WTC11 (cell line): ENCODE data around the gene BNC2. TPM values are rescaled to one million over a fixed set of nuclear protein-coding genes. Genes with fewer than 3 reads are reported as not detected.

Source experiments
- ATAC-seq: fragments of 200-7000 bp; cut with Tn5 transposase; 2 replicates; pipeline ENCODE4 v1.10.0; 2021; ENCODE audit warnings: mild to moderate bottlenecking, moderate library complexity
- CTCF ChIA-PET: fragments of 300-600 bp; sonication (Branson Sonifier 250); formaldehyde crosslinking; loops from one replicate; lab custom pipeline; 2021; ENCODE audit warnings: antibody characterized with exemption; lab: Charles Lee
- POLR2A ChIA-PET: fragments of 350-600 bp; sonication (Branson Sonifier 250); formaldehyde crosslinking; loops from one replicate; lab custom pipeline; 2021; ENCODE audit warnings: antibody characterized with exemption; lab: Charles Lee
- DNase-seq: peaks from one replicate; pipeline ENCODE4 v3.0.0; 2021; ENCODE audit warnings: low spot score
- H3K27ac Mint-ChIP-seq: 2 replicates; pipeline ENCODE4 v1.8.0; 2021; ENCODE audit warnings: mixed read lengths
- H3K27me3 Mint-ChIP-seq: 2 replicates; pipeline ENCODE4 v1.8.0; 2021; ENCODE audit warnings: low read depth, mild to moderate bottlenecking, moderate library complexity, mixed read lengths
- H3K36me3 Mint-ChIP-seq: 2 replicates; pipeline ENCODE4 v1.8.0; 2021; ENCODE audit warnings: mixed read lengths
- H3K4me1 Mint-ChIP-seq: 2 replicates; pipeline ENCODE4 v1.8.0; 2022; ENCODE audit warnings: mixed read lengths
- H3K4me3 Mint-ChIP-seq: 2 replicates; pipeline ENCODE4 v1.8.0; 2021; ENCODE audit warnings: mild to moderate bottlenecking, moderate library complexity, mixed read lengths
- H3K9me3 Mint-ChIP-seq: 2 replicates; pipeline ENCODE4 v1.8.0; 2021; ENCODE audit warnings: mixed read lengths
- CREM ChIP-seq: sonication (generic); formaldehyde crosslinking; IDR thresholded peaks from 2 replicates; pipeline ENCODE4 v1.8.1; 2022; ENCODE audit warnings: mild to moderate bottlenecking, missing genetic modification reagents, moderate library complexity
- FOXK1 ChIP-seq: sonication (generic); formaldehyde crosslinking; IDR thresholded peaks from 2 replicates; pipeline ENCODE4 v1.8.0; 2022; ENCODE audit warnings: mild to moderate bottlenecking, moderate library complexity, missing genetic modification reagents
- HMGA2 ChIP-seq: fragments of 250-450 bp; sonication (Bioruptor Pico); IDR thresholded peaks from 2 replicates; pipeline ENCODE4 v1.4.0; 2021; ENCODE audit warnings: mild to moderate bottlenecking, moderate library complexity
- NFATC4 ChIP-seq: fragments of 250-450 bp; sonication (Bioruptor Pico); IDR thresholded peaks from 2 replicates; pipeline ENCODE4 v1.9.0; 2021; ENCODE audit warnings: mild to moderate bottlenecking
- NR3C1 ChIP-seq: sonication (generic); formaldehyde crosslinking; conservative IDR thresholded peaks from 2 replicates; pipeline ENCODE4 v1.8.1; 2023; ENCODE audit warnings: low read depth, mild to moderate bottlenecking, missing genetic modification reagents
- ZNF263 ChIP-seq: sonication (generic); formaldehyde crosslinking; IDR thresholded peaks from 2 replicates; pipeline ENCODE4 v1.8.1; 2022; ENCODE audit warnings: low read depth, mild to moderate bottlenecking, moderate library complexity, missing genetic modification reagents
- ZNF317 ChIP-seq: sonication (generic); formaldehyde crosslinking; IDR thresholded peaks from 2 replicates; pipeline ENCODE4 v1.8.1; 2023; ENCODE audit warnings: low read depth, mild to moderate bottlenecking, moderate library complexity, missing genetic modification reagents, borderline replicate concordance
- total RNA-seq: library from RNA; stranded (reverse); gene quantifications from 3 replicates; pipeline ENCODE4 v1.2.3, GENCODE V29; 2021
- TF ChIP-seq, protein P1 (sequence below): sonication (generic); formaldehyde crosslinking; IDR thresholded peaks from 2 replicates; pipeline ENCODE4 v1.8.1; 2023; ENCODE audit warnings: mild to moderate bottlenecking, missing genetic modification reagents, borderline replicate concordance
- TF ChIP-seq, protein P2 (sequence below): fragments of 250-450 bp; sonication (Bioruptor Pico); IDR thresholded peaks from 2 replicates; pipeline ENCODE4 v2.1.2; 2022; ENCODE audit warnings: mild to moderate bottlenecking, moderate library complexity
- TF ChIP-seq, protein P3 (sequence below): sonication (generic); formaldehyde crosslinking; IDR thresholded peaks from 2 replicates; pipeline ENCODE4 v1.8.1; 2022; ENCODE audit warnings: mild to moderate bottlenecking, moderate library complexity, missing genetic modification reagents
- TF ChIP-seq, protein P4 (sequence below): sonication (generic); formaldehyde crosslinking; IDR thresholded peaks from 2 replicates; pipeline ENCODE4 v1.8.1; 2023; ENCODE audit warnings: mild to moderate bottlenecking, missing genetic modification reagents, moderate library complexity
- TF ChIP-seq, protein P5 (sequence below): sonication (generic); formaldehyde crosslinking; IDR thresholded peaks from 2 replicates; pipeline ENCODE4 v1.8.1; 2023; ENCODE audit warnings: mild to moderate bottlenecking, moderate library complexity, missing genetic modification reagents
- TF ChIP-seq, protein P6 (sequence below): fragments of 250-450 bp; sonication (Bioruptor Pico); conservative IDR thresholded peaks from 2 replicates; pipeline ENCODE4 v1.9.0; 2021; ENCODE audit warnings: mild to moderate bottlenecking
- TF ChIP-seq, protein P7 (sequence below): fragments of 250-450 bp; sonication (Bioruptor Pico); IDR thresholded peaks from 2 replicates; pipeline ENCODE4 v1.9.0; 2021; ENCODE audit warnings: mild to moderate bottlenecking
- TF ChIP-seq, protein P8 (sequence below): sonication (generic); formaldehyde crosslinking; IDR thresholded peaks from 2 replicates; pipeline ENCODE4 v1.8.1; 2022; ENCODE audit warnings: mild to moderate bottlenecking, missing genetic modification reagents, moderate library complexity, borderline replicate concordance

BNC2 gene
- total RNA-seq, 1 experiment from 2014 or later, result 33.3 TPM

DNA sequence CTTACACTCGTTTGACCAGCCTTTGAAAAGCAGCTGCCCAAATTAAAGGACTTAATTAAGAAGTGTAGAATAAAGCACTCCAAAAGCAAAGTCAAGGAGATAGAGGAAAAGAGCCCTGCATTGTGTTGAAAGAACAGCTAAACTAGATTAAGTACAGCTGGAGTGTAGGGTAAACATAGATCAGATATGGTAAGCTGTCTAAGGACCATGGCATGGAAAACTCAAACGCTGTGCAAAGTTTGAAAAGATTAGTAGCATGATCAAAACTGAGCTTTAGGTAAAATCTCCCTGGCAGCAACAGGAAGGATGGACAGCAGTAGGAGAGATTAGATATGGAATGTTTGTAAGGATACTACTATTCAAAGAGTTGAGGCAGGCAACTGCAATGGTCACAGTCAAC, 55.4 kb downstream of the BNC2 start (continued):
- no peak for TF ChIP-seq HMGA2 (CRISPR knock-in tag)
- TF ChIP-seq, protein P1, sequence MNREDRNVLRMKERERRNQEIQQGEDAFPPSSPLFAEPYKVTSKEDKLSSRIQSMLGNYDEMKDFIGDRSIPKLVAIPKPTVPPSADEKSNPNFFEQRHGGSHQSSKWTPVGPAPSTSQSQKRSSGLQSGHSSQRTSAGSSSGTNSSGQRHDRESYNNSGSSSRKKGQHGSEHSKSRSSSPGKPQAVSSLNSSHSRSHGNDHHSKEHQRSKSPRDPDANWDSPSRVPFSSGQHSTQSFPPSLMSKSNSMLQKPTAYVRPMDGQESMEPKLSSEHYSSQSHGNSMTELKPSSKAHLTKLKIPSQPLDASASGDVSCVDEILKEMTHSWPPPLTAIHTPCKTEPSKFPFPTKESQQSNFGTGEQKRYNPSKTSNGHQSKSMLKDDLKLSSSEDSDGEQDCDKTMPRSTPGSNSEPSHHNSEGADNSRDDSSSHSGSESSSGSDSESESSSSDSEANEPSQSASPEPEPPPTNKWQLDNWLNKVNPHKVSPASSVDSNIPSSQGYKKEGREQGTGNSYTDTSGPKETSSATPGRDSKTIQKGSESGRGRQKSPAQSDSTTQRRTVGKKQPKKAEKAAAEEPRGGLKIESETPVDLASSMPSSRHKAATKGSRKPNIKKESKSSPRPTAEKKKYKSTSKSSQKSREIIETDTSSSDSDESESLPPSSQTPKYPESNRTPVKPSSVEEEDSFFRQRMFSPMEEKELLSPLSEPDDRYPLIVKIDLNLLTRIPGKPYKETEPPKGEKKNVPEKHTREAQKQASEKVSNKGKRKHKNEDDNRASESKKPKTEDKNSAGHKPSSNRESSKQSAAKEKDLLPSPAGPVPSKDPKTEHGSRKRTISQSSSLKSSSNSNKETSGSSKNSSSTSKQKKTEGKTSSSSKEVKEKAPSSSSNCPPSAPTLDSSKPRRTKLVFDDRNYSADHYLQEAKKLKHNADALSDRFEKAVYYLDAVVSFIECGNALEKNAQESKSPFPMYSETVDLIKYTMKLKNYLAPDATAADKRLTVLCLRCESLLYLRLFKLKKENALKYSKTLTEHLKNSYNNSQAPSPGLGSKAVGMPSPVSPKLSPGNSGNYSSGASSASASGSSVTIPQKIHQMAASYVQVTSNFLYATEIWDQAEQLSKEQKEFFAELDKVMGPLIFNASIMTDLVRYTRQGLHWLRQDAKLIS, result no peak

DNA sequence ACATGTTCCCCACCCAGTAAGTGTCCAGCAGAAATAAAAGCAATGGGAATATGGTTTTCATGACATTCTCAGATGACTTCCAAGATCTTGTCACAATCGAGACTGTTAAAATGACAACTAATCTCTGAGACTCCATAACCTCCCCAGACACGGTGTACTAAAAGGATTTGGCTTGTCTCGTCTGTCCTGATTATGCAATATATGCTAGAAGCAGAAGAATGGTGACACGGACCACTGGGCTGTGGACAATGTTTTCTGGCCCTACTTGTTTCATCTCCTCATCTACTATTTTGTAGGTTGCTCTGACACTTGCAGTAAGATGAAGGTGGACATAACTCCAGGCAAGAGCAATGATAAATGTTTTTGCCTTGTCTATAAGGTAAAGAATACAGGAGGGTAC, 56.6 kb downstream of the BNC2 start:
- no peak for DNase-seq
- Mint-ChIP-seq H3K9me3 (no peaks in the 10 kb centered on the region), H3K36me3 (no peaks in the 10 kb centered on the region)
- TF ChIP-seq, protein P2, sequence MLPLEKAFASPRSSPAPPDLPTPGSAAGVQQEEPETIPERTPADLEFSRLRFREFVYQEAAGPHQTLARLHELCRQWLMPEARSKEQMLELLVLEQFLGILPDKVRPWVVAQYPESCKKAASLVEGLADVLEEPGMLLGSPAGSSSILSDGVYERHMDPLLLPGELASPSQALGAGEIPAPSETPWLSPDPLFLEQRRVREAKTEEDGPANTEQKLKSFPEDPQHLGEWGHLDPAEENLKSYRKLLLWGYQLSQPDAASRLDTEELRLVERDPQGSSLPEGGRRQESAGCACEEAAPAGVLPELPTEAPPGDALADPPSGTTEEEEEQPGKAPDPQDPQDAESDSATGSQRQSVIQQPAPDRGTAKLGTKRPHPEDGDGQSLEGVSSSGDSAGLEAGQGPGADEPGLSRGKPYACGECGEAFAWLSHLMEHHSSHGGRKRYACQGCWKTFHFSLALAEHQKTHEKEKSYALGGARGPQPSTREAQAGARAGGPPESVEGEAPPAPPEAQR (CRISPR knock-in tag), result no peak
- TF ChIP-seq, protein P3, sequence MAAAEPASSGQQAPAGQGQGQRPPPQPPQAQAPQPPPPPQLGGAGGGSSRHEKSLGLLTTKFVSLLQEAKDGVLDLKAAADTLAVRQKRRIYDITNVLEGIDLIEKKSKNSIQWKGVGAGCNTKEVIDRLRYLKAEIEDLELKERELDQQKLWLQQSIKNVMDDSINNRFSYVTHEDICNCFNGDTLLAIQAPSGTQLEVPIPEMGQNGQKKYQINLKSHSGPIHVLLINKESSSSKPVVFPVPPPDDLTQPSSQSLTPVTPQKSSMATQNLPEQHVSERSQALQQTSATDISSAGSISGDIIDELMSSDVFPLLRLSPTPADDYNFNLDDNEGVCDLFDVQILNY (CRISPR knock-in tag), result no peak
- TF ChIP-seq, protein P4, sequence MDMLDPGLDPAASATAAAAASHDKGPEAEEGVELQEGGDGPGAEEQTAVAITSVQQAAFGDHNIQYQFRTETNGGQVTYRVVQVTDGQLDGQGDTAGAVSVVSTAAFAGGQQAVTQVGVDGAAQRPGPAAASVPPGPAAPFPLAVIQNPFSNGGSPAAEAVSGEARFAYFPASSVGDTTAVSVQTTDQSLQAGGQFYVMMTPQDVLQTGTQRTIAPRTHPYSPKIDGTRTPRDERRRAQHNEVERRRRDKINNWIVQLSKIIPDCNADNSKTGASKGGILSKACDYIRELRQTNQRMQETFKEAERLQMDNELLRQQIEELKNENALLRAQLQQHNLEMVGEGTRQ, result no peak
- TF ChIP-seq ZNF317 (CRISPR knock-in tag), result no peak
- no peak for TF ChIP-seq NFATC4
- no peak for TF ChIP-seq FOXK1 (CRISPR knock-in tag)
- TF ChIP-seq, all 79 proteins: peak for 0
- peaks cover 82% of the 10 kb centered on the region for H3K4me1 Mint-ChIP-seq
- no peak overlapping the region for H3K4me3 Mint-ChIP-seq
- ATAC-seq, result no peak
- CTCF ChIA-PET, result no interaction called here
- POLR2A ChIA-PET, result no interaction called here
- H3K27ac Mint-ChIP-seq, result no peak overlapping the region; the same call in 1 of the 2 replicates
- H3K27me3 Mint-ChIP-seq, result no peaks in the 10 kb centered on the region; the same call in 1 of the 2 replicates

DNA sequence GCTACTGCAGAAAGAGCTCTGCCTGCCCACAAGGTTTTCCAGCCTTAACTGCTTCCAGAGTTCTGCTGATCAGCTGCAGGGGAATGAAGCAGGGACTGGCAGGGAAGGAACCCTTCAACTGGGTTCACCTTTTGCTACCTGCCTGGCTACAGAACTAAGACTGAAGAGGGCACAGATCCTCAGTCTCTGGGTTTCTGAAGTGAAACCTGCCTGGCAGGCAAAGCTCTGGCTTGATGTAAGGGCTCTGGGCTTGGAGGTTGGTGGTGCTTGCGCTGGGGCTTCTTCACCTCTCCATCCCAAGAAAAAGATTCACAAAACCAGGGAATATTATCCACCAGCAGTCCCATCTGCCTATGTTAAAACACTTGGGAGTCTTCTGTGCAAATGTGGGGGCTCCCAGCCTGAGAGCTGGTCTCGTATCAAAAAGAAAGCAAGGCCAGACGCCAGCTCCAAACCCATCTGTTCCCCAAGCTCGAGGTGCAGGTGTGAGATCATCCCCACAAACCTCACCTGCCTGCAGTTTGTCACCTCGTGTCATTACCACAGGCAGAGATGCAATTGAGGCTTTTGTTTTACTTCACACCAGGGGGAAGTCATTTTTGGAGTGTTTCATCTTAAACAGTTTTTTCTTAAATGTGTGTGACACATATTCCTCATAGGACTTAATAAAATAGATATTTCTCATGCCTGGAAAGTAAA, 58.3 kb downstream of the BNC2 start:
- H3K27me3 Mint-ChIP-seq, result no peaks in the 10 kb centered on the region; the same call in 1 of the 2 replicates
- ChIA-PET POLR2A (no interaction called here), CTCF (interaction anchor here (1.1 to 1.3 kb wide), 3 partner anchors 14 to 43 kb away, joined by 3 to 4 read pairs (median 3); no protein-coding TSS in a partner anchor)
- H3K27ac Mint-ChIP-seq, result peak overlapping the region; percentile 100
- H3K4me1 Mint-ChIP-seq, result peaks cover 86% of the 10 kb centered on the region
- no peaks in the 10 kb centered on the region for H3K36me3 Mint-ChIP-seq
- H3K9me3 Mint-ChIP-seq, result no peaks in the 10 kb centered on the region
- H3K4me3 Mint-ChIP-seq, result no peak overlapping the region
- no peak for DNase-seq
- no peak for ATAC-seq
- TF ChIP-seq, protein P5, sequence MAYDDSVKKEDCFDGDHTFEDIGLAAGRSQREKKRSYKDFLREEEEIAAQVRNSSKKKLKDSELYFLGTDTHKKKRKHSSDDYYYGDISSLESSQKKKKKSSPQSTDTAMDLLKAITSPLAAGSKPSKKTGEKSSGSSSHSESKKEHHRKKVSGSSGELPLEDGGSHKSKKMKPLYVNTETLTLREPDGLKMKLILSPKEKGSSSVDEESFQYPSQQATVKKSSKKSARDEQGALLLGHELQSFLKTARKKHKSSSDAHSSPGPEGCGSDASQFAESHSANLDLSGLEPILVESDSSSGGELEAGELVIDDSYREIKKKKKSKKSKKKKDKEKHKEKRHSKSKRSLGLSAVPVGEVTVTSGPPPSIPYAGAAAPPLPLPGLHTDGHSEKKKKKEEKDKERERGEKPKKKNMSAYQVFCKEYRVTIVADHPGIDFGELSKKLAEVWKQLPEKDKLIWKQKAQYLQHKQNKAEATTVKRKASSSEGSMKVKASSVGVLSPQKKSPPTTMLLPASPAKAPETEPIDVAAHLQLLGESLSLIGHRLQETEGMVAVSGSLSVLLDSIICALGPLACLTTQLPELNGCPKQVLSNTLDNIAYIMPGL, result no peak
- TF ChIP-seq, protein P6, sequence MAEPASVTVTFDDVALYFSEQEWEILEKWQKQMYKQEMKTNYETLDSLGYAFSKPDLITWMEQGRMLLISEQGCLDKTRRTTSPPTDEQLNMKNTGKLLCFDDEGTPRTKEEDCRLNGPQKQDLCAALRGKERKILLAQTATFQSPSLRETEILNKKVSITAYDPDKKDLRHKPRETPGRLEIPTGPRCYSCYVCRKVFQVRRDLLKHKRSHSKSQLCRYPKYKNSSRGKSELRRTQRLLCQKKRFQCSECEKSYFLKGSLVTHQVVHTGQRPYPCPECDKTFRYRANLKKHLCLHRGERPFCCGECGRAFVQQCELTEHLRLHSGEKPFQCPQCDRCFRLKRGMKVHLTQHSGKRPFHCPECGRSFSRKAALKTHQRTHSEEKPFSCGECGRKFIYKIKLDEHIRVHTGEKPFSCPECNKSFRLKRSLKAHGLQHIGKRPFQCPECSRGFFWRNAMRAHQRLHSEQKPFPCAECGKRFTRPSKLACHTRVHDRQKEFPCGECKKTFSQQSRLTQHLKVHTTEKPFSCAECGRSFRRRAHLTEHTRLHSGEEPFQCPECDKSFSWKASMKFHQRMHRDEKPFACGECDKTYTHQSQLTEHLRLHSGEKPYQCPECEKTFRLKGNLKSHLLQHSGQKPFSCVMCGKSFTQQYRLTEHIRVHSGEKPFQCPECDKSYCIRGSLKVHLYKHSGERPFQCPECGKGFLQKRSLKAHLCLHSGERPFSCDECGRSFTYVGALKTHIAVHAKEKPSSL, result no peak
- TF ChIP-seq ZNF263, result no peak
- TF ChIP-seq, protein P7, sequence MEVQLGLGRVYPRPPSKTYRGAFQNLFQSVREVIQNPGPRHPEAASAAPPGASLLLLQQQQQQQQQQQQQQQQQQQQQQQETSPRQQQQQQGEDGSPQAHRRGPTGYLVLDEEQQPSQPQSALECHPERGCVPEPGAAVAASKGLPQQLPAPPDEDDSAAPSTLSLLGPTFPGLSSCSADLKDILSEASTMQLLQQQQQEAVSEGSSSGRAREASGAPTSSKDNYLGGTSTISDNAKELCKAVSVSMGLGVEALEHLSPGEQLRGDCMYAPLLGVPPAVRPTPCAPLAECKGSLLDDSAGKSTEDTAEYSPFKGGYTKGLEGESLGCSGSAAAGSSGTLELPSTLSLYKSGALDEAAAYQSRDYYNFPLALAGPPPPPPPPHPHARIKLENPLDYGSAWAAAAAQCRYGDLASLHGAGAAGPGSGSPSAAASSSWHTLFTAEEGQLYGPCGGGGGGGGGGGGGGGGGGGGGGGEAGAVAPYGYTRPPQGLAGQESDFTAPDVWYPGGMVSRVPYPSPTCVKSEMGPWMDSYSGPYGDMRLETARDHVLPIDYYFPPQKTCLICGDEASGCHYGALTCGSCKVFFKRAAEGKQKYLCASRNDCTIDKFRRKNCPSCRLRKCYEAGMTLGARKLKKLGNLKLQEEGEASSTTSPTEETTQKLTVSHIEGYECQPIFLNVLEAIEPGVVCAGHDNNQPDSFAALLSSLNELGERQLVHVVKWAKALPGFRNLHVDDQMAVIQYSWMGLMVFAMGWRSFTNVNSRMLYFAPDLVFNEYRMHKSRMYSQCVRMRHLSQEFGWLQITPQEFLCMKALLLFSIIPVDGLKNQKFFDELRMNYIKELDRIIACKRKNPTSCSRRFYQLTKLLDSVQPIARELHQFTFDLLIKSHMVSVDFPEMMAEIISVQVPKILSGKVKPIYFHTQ (CRISPR knock-in tag), result no peak
- TF ChIP-seq, protein P8, sequence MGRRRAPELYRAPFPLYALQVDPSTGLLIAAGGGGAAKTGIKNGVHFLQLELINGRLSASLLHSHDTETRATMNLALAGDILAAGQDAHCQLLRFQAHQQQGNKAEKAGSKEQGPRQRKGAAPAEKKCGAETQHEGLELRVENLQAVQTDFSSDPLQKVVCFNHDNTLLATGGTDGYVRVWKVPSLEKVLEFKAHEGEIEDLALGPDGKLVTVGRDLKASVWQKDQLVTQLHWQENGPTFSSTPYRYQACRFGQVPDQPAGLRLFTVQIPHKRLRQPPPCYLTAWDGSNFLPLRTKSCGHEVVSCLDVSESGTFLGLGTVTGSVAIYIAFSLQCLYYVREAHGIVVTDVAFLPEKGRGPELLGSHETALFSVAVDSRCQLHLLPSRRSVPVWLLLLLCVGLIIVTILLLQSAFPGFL (CRISPR knock-in tag), result no peak
- TF ChIP-seq CREM (CRISPR knock-in tag), result no peak
- no peak for TF ChIP-seq NR3C1 (CRISPR knock-in tag)
